GM12864 (cell line): ENCODE results near the gene TMEM63A.
"Not testable (repeated sequence)": the region's sequence is repeated elsewhere in the genome, so short reads cannot be mapped to it uniquely, and the experiment has no call there.

Experiments used
- DNase-seq: peaks from one replicate; pipeline ENCODE4 v3.0.0-alpha.2; 2011; ENCODE audit warnings: low read depth
- H3K4me3 ChIP-seq: 2 replicates; pipeline ENCODE4 v1.5.1; 2011; ENCODE audit warnings: mild to moderate bottlenecking, low read depth, low read length, control low read depth
- CTCF ChIP-seq: IDR thresholded peaks from 2 replicates; pipeline ENCODE4 v1.5.1; 2011; ENCODE audit warnings: low read depth, mild to moderate bottlenecking, moderate library complexity, low read length, control low read depth, inconsistent platforms; ENCODE audit errors: missing control alignments

Gene TMEM63A

GRCh38 chr1:225812488-225813213, 69.5 kb downstream of the TMEM63A start:
- no peak for DNase-seq
- no peak overlapping the region for H3K4me3 ChIP-seq
- TF ChIP-seq CTCF, result no peak

GRCh38 chr1:225811622-225812487, 70.3 kb downstream of the TMEM63A start:
- DNase-seq, result no peak
- TF ChIP-seq CTCF, result no peak
- H3K4me3 ChIP-seq, result no peak overlapping the region

- peak overlapping the region; percentile 44 for H3K4me3 ChIP-seq
- DNase-seq, result not testable (repeated sequence)
Measured at GRCh38 chr1:225810579-225811538, 71.3 kb downstream of the TMEM63A start.

GRCh38 chr1:225809842-225810578, 72.2 kb downstream of the TMEM63A start, which contains the start of gene EPHX1:
TSS of gene EPHX1 (plus strand) at chr1:225810124. CDS start at chr1:225828730, 18,606 bp downstream.
- H3K4me3 ChIP-seq, result peak within 1 kb of the TSS; percentile 44
- peak; percentile 24 for DNase-seq

GRCh38 chr1:225808136-225808535, 74.0 kb downstream of the TMEM63A start:
- TF ChIP-seq CTCF, result no peak
- no peak for DNase-seq
- H3K4me3 ChIP-seq, result no peak overlapping the region

More at GRCh38 chr1:225809842-225810578, 72.2 kb downstream of the TMEM63A start, which contains the start of gene EPHX1:
- peak; percentile 22 for TF ChIP-seq CTCF

GRCh38 chr1:225806736-225807135, 75.4 kb downstream of the TMEM63A start:
- not testable (repeated sequence) for DNase-seq, H3K4me3 ChIP-seq

GRCh38 chr1:225806249-225806648, 75.9 kb downstream of the TMEM63A start:
- no peak for TF ChIP-seq CTCF
- no peak overlapping the region for H3K4me3 ChIP-seq

GRCh38 chr1:225801146-225801545, 81.0 kb downstream of the TMEM63A start:
- H3K4me3 ChIP-seq, result not testable (repeated sequence)

More at GRCh38 chr1:225806249-225806648, 75.9 kb downstream of the TMEM63A start:
- no peak for DNase-seq

GRCh38 chr1:225796097-225796496, 86.1 kb downstream of the TMEM63A start:
- not testable (repeated sequence) for DNase-seq, H3K4me3 ChIP-seq

More at GRCh38 chr1:225801146-225801545, 81.0 kb downstream of the TMEM63A start:
- DNase-seq, result not testable (repeated sequence)
